Effector memory CD8-positive, alpha-beta T cell (primary cell): ENCODE data around the gene ADAM8.
A peak's percentile ranks its signal among the peaks of the same experiment; 100 is the strongest.

Source experiments
- ATAC-seq: fragments of 150-1000 bp; cut with Tn5 transposase; replicated peaks from 2 replicates; pipeline ENCODE4 v1.10.0; 2021; ENCODE audit warnings: mild to moderate bottlenecking, moderate library complexity
- DNase-seq, 3 experiments: peaks; one replicate each; pipeline ENCODE4 v3.0.0; 2021
- H3K27ac Mint-ChIP-seq, 2 donors: one replicate each; pipeline ENCODE4 v1.8.0; 2022; ENCODE audit warnings: mild to moderate bottlenecking in 2 of 2, mixed read lengths in 2 of 2, moderate library complexity in 2 of 2
- H3K27me3 Mint-ChIP-seq, 2 donors: one replicate each; pipeline ENCODE4 v1.8.0; 2022; ENCODE audit warnings: mixed read lengths in 2 of 2
- H3K36me3 Mint-ChIP-seq: one replicate; pipeline ENCODE4 v1.8.0; 2022; ENCODE audit warnings: mild to moderate bottlenecking, moderate library complexity, mixed read lengths; ENCODE audit not compliant: insufficient read depth
- H3K4me1 Mint-ChIP-seq, 2 donors: one replicate each; pipeline ENCODE4 v1.8.0; 2022; ENCODE audit warnings: low read depth in 2 of 2, mixed read lengths in 2 of 2
- H3K4me3 Mint-ChIP-seq, 2 donors: one replicate each; pipeline ENCODE4 v1.8.0; 2022; ENCODE audit warnings: mild to moderate bottlenecking in 2 of 2, mixed read lengths in 2 of 2, moderate library complexity in 2 of 2
- H3K9me3 Mint-ChIP-seq, 2 donors: one replicate each; pipeline ENCODE4 v1.8.0; 2022; ENCODE audit warnings: mixed read lengths in 2 of 2

ADAM8 gene

DNA sequence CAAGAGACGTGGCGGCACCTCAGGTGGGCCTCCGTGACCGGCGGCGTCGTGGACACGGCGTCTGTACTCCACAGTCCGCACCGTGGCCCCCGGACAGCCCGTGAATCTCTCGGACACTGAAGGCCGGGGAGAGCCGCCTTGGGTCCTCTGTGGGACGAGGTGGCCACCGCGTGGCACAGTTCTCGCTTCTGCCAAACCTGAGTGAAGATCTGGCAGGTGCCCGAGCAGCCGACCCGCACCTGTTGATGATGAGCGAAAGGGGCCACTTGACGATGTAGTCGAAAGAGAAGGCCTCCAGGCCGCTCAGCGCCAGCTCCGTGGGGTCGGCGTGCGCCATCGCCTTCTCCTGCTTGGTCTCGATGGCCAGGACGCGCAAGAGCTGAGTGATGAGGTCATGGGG lies 8.5 kb upstream of the ADAM8 start:
- Mint-ChIP-seq H3K36me3 (peaks cover 63% of the 10 kb centered on the region), H3K4me1 (peaks cover 0 to 3% of the 10 kb centered on the region in 2 donors), H3K4me3 (no peak overlapping the region), H3K27me3 (no peaks in the 10 kb centered on the region), H3K27ac (no peak overlapping the region), H3K9me3 (no peaks in the 10 kb centered on the region)
- ATAC-seq: no peak
- DNase-seq: no peak

DNA sequence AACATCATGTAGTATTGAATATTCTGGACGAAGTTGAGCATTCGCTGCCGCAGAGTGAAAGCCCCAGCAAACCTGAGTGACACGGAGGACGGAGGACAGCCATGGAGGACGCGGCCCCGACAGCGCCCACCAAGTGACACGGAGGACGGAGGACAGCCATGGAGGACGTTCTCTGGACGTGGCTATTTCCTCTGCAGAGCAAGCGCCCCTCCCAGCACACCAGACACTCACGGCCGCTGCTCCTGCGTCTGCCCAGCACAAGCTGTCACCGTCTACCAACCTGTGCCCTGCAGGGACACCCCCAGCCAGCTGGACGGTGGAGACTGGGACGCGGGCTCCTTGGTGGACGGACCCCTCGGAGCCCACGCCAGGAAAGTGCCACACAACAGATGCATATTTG lies 7.3 kb upstream of the ADAM8 start:
- ATAC-seq (no peak), DNase-seq (no peak)
- Mint-ChIP-seq H3K27me3 (no peaks in the 10 kb centered on the region), H3K9me3 (no peaks in the 10 kb centered on the region), H3K36me3 (peaks cover 50% of the 10 kb centered on the region), H3K27ac (no peak overlapping the region), H3K4me3 (no peak overlapping the region), H3K4me1 (peaks cover 6 to 7% of the 10 kb centered on the region in 2 donors)

DNA sequence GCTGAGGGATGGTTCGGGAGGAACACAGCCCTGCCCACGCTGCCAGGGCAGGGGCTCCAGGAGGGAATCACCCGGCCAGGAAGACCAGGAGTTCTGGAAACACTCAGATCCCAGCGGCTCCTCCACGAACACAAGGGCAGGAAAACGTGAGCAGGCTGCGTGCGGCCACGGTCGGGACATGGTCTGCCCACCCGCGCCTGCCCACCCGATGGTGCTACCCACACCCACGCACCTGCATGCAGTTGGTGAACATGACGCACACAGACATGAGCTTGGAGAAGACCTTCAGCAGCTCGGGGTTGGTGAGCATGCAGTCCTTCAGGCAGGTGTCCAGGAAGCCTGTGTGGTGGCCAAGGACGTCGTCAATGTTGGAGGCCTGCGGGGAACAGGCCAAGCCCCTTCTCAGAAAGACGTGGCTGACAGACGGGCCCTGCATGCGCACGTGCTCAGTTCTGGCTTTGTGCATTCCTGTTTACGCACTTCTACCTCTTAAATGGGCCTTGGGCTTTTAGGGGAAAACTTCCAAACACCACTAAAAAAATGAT lies 6.2 kb upstream of the ADAM8 start:
- no peak overlapping the region for H3K4me3 Mint-ChIP-seq
- H3K4me1 Mint-ChIP-seq: peaks cover 16 to 17% of the 10 kb centered on the region in 2 donors
- ATAC-seq (no peak), DNase-seq (no peak)
- peak overlapping the region in 1 of 2 donors; percentile 32 for H3K27ac Mint-ChIP-seq
- peaks cover 54% of the 10 kb centered on the region for H3K36me3 Mint-ChIP-seq
- no peaks in the 10 kb centered on the region for H3K9me3 Mint-ChIP-seq
- no peaks in the 10 kb centered on the region for H3K27me3 Mint-ChIP-seq

DNA sequence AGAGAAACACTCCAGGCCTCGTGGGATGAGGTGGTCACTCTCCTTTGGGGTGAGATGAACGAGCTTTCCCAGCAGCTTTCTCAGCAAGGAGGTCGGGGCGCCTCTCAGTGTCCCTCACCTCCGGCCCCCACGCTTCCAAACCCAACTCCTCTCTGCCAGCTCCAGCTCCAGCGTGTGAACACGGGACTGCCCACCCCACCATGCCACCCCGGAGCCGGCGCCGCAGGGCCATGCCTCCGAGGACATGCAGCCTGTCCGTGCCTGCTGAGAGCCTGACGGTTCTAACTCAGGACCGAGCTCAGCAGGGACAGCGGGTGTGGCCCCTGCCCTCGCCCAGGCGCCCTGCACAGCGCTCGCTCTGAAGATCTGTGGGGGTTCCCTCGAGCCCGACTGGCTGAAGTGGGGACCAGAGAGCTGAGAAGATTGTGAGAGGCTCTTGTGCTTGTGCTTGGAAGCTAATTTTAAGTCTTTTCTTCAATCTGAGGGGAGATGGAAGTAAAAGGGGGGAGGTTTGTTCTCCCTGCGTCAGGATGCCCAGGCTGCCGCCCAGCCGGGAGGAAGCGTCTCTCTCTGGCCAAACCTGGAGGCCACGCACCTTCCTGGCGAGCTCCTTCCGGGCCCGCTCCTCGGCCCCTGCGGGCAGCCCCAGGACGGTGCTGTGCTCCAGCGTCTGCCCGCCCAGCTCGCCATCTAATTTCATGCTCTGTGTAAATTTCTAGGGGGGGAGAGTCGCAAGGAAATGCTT lies 5.1 kb upstream of the ADAM8 start:
- peaks cover 21 to 22% of the 10 kb centered on the region in 2 donors for H3K4me1 Mint-ChIP-seq
- H3K36me3 Mint-ChIP-seq: peaks cover 61% of the 10 kb centered on the region
- no peaks in the 10 kb centered on the region for H3K9me3 Mint-ChIP-seq
- H3K27ac Mint-ChIP-seq: peak overlapping the region in 1 of 2 donors; percentile 32
- DNase-seq (no peak), ATAC-seq (no peak)
- no peak overlapping the region for H3K4me3 Mint-ChIP-seq
- no peaks in the 10 kb centered on the region for H3K27me3 Mint-ChIP-seq

DNA sequence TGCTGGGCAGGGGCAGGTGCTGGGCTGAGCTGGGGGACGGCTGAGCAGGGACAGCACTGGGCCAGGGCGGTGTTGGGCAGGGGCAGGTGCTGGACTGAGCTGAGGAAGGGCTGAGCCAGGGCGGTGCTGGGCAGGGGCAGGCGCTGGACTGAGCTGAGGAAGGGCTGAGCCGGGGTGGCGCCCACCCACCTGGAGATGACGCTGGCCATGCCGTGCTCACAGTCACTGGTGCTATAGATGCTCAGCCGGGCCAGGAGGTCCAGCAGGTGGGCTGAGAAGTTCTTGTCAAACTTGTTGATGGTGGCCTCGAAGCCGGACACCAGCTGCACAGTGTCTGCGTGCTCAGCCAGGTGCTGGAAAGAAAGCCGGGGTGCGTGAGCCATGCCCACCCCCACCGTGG lies 4.4 kb upstream of the ADAM8 start:
- Mint-ChIP-seq H3K27me3 (no peaks in the 10 kb centered on the region), H3K27ac (no peak overlapping the region), H3K4me3 (no peak overlapping the region), H3K9me3 (no peaks in the 10 kb centered on the region), H3K4me1 (peaks cover 21 to 22% of the 10 kb centered on the region in 2 donors), H3K36me3 (peaks cover 61% of the 10 kb centered on the region)
- no peak for DNase-seq
- ATAC-seq: no peak

DNA sequence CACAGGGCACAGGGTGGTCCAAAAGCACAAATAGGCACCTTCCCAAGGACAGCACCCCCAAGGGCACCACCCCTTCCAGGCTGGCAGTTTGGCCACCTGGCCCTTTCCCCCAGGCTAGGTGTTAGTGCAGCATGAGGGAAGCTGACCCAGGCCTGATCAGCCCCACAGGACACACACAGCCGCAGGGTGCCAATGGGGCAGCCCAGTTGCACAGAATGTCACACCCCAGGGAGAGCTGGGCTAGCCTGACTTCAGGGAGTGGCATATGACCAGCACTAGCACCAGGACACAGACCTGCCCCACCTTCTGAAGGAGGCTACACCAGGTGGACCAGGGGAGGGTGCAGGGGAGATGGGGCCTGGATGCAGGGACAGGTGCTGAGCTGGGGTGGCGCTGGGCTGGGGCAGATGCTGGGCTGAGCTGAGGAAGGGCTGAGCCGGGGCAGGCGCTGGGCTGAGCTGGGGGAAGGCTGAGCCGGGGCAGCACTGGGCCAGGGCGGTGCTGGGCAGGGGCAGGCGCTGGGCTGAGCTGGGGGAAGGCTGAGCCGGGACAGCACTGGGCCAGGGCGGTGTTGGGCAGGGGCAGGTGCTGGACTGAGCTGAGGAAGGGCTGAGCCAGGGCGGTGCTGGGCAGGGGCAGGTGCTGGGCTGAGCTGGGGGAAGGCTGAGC lies 3.9 kb upstream of the ADAM8 start:
- Mint-ChIP-seq H3K27me3 (no peaks in the 10 kb centered on the region), H3K36me3 (peaks cover 61% of the 10 kb centered on the region), H3K9me3 (no peaks in the 10 kb centered on the region), H3K27ac (peak overlapping the region; percentile 98 to 99), H3K4me1 (peaks cover 19 to 26% of the 10 kb centered on the region in 2 donors), H3K4me3 (no peak overlapping the region)
- DNase-seq: no peak
- ATAC-seq: no peak

DNA sequence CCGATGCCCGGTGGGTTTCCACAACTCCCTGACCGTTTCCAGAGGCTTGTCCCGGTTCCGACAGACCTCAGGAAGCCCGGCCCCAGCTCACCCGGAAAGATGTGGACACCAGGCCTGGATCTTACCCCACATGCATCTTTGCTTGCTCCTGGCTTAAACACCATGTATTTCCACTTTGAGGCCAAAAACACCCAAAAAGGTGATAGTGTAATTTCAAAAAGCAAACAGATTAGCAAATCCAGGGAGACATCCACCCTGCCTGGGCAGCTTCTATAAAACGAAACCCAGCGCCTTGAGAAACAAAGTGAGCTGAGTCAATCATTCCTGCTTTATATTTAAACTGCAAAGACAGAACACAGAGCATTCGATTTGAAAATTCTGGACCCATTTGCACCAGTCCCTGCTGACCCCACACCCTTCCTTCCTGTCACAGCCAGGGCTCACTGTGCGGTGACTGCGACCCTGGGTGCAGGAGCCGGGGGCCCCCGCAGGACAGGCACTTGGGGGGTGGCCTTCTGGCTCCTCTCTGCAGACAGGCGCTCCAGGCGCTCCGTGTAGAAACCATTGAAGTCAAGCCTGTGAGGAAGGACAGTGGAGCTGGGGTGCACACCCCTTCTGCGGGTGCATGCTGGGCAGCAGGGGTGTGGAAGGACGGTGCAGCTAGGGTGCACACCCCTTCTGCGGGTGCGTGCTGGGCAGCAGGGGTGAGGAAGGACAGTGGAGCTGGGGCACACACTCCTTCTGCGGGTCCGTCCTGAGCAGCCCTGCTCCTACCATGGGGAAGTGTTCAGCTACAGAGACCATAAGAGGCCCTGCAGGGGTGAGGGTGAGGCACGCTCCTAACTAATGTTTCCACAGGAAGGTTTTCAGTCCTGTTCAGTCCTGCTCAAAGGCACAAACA lies 2.9 kb upstream of the ADAM8 start:
- no peaks in the 10 kb centered on the region for H3K27me3 Mint-ChIP-seq
- ATAC-seq (no peak), DNase-seq (no peak)
- peaks cover 61% of the 10 kb centered on the region for H3K36me3 Mint-ChIP-seq
- H3K4me3 Mint-ChIP-seq: peak overlapping the region; percentile 90 to 91
- H3K9me3 Mint-ChIP-seq: no peaks in the 10 kb centered on the region
- peak overlapping the region; percentile 98 to 99 for H3K27ac Mint-ChIP-seq
- H3K4me1 Mint-ChIP-seq: peaks cover 19 to 34% of the 10 kb centered on the region in 2 donors

DNA sequence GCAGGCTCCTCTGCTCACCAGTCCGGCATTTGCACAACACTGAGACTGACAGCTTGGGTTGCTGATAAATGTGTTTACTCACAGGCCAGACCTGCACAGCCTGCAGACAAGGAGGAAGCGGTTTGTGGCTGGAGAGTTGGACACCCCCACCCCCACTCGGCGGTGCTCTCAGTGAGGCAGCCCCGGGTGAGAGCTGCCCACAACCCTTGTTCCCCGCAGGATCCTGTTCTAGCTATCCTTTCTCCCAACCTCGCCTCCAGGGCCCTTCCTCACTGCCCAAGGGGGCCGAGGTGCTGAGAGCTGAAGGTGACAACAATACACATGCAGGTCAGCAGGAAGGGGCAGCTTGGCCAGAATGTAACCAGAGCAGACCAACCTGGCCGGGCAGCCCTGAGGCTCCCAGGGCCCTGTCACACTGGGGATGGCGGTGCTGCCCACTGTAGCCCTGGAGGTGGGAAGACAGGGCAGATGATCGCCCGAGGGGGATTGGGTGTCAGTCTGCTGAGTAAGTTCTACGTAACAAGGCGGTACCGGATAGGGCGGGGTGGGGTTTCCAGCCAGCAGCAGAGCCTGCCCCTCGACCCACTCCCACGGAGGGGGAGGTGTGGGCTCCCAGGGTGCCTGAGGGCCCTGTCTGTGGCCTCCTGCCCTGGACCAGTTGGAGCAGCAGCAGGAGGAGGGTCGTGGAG lies 2.1 kb upstream of the ADAM8 start:
- Mint-ChIP-seq H3K4me3 (peak overlapping the region; percentile 90 to 91), H3K27me3 (no peaks in the 10 kb centered on the region), H3K27ac (peak overlapping the region; percentile 98 to 99), H3K9me3 (no peaks in the 10 kb centered on the region), H3K4me1 (peaks cover 19 to 35% of the 10 kb centered on the region in 2 donors), H3K36me3 (peaks cover 54% of the 10 kb centered on the region)
- DNase-seq: peak; percentile 75 to 82 (median 80)
- ATAC-seq: peak; percentile 62

DNA sequence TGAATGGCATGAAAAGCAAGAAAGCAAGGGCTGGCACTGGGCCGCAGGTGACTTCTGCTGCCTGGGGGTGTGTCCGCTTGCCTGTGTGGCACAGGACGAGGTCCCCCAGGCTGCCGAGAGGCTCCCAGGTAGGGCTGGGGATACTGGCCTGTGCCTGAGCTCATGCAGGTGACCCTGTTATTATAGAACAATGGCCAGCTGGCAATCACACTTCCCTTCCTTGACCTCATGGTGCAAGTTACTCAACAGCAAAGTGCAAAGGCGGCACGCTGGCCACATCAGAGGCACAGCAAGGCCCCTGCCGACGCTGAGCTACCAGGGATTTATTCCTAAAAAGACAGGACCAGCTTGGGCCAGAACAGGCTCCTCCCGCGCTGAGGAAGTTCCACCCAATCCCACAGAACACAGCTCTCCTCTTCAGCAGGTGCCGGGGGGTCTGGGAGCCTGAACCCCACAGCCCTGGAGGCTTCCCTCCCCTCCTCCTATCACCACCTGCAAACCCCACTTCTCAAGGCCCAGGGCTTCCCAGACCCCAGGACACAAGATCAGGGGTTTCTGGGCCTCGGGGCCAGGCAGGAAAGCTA lies 1.4 kb upstream of the ADAM8 start:
- no peaks in the 10 kb centered on the region for H3K9me3 Mint-ChIP-seq

DNA sequence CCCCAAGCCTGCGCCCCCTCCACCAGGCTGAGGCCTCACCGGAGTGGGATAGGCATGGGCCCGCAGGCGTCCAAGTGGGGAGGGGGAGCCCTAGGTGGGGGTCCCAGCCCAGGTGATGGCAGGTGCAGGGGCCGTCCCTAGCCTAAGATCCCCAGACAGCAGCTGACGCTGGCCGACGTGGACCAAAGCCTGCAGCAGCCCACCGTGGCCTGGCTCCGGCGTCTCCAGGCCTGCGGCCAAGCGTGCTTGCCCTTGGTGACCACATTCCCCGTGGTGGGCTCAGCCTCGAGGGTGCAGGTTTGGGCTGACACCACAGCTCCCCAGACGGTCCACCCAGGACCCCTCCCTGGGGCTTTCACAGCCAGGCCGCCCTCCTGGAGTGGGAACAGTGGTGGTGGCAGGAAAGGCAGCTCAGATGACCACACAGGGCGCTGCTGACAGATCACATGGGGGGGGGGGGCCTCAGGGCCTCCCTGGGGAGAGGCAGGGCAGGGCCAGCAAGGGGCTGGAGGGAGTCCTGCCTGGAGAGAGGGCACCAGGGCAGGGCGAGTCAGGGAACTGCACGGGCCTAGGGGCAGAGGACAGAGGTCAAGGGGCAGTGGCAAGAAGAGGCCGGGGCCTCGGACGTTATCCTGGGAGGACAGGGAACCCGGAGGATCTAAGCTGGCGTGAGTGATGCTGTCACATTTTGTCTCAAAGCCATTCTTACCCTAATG lies 767 bp upstream of the ADAM8 start:
- H3K27ac Mint-ChIP-seq: peak overlapping the region; percentile 98 to 99
- peaks cover 44% of the 10 kb centered on the region for H3K36me3 Mint-ChIP-seq
- ATAC-seq (no peak), DNase-seq (no peak)
- peak overlapping the region; percentile 90 to 91 for H3K4me3 Mint-ChIP-seq
- H3K4me1 Mint-ChIP-seq: peaks cover 19 to 35% of the 10 kb centered on the region in 2 donors
- H3K9me3 Mint-ChIP-seq: no peaks in the 10 kb centered on the region
- H3K27me3 Mint-ChIP-seq: no peaks in the 10 kb centered on the region

More for the DNA sequence above, 1.4 kb upstream of the ADAM8 start:
- ATAC-seq: no peak
- H3K27me3 Mint-ChIP-seq: no peaks in the 10 kb centered on the region
- H3K4me3 Mint-ChIP-seq: peak overlapping the region; percentile 90 to 91
- no peak for DNase-seq
- H3K36me3 Mint-ChIP-seq: peaks cover 48% of the 10 kb centered on the region
- peak overlapping the region; percentile 98 to 99 for H3K27ac Mint-ChIP-seq
- peaks cover 19 to 35% of the 10 kb centered on the region in 2 donors for H3K4me1 Mint-ChIP-seq

DNA sequence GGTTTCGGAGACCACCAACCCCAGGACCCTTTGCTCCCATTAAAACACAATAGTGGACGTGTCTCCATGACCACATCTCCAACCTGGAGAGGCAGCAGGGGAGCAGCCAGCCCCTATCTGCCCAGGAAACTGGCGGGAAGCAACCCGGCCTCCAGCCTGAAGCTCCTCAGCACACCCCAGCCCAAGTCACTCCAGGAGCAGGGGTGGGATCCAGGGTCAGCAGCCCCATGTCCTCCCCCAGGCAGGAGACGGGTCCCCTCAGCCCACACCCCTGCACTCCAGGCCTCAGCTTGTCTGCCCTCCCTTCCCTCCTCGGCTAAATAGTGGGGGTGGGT lies 601 bp downstream of the ADAM8 start:
- H3K27ac Mint-ChIP-seq: peak overlapping the region; percentile 92 to 99
- peaks cover 51% of the 10 kb centered on the region for H3K36me3 Mint-ChIP-seq
- H3K4me1 Mint-ChIP-seq: peaks cover 19 to 35% of the 10 kb centered on the region in 2 donors
- H3K4me3 Mint-ChIP-seq: peak overlapping the region; percentile 87 to 91
- ATAC-seq: no peak
- no peaks in the 10 kb centered on the region for H3K27me3 Mint-ChIP-seq
- no peaks in the 10 kb centered on the region for H3K9me3 Mint-ChIP-seq
- no peak for DNase-seq

DNA sequence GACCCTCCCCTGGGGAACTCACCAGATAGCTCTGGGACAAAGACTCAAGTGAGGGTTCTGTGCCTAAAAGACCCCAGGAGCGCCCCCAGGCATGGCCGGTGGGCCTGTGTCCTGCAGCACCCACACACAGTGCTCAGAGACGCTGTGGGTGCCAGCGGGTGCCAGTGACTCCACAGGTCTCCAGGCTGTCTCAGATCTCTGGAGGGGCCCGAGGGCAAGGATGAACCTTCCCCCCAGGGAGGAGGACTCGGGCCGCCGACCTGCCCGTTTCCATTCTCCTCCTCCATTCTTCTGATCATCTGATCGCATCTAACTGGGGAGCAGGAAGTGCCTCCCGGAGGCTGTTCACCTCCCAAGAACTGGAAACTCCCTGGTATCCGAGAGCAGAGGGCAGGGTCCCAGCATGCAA lies 980 bp downstream of the ADAM8 start:
- peak; percentile 31 to 49 (median 39) for DNase-seq

More for the DNA sequence above, 980 bp downstream of the ADAM8 start:
- H3K4me3 Mint-ChIP-seq: peak overlapping the region; percentile 87 to 91
- peak; percentile 23 for ATAC-seq
- peaks cover 55% of the 10 kb centered on the region for H3K36me3 Mint-ChIP-seq
- no peaks in the 10 kb centered on the region for H3K27me3 Mint-ChIP-seq
- H3K27ac Mint-ChIP-seq: peak overlapping the region; percentile 92 to 99
- H3K9me3 Mint-ChIP-seq: no peaks in the 10 kb centered on the region
- H3K4me1 Mint-ChIP-seq: peaks cover 19 to 35% of the 10 kb centered on the region in 2 donors
